NCI-H146 (cell line): Measurements from ENCODE around the gene SIT1.
"Not testable (repeated sequence)": the region's sequence is repeated elsewhere in the genome, so short reads cannot be mapped to it uniquely, and the experiment has no call there.

Experiments used
- DNase-seq: peaks from one replicate; lab custom pipeline; 2025; lab: John Stamatoyannopoulos, UW

Gene SIT1

DNA sequence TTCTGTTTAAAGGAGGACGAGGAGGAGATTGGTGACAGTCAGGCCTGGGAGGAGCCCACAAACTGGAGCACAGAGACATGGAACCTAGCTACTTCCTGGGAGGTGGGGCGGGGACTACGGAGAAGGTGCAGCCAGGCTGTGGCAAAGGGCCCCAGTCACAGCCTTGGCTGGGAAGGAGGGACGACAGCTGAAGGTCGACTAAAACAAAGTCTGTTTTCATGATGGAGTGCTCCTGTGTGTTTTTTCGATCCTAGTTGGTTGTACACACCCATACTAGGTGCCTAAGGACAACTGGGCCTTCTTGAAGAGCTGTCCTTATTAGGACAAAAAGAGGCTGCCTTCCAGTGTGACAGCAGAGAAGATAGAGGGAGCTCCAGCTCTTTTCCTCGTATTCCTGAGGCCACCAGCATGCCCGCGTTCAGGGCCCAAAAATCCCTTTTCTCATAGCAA is 10.3 kb upstream of the SIT1 start:
- no peak for DNase-seq

DNA sequence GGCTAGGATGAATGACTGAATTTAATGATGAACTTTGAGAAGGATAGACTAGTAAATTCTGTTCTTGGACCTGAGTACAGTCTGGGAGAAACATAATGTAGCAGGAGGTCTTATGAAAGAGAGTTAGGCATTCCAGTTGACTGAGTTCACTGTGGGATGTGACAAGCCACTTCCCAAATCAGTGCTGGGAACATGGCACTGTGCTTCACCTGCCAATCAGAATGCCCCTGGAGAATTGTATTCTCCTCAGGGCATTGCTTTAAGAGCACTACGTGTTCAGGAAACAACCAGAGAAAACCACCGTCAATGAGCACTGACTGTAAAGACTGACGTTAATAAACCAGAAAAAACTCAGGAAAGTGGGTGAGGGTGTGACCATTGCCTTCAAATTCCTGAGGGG is 8.6 kb upstream of the SIT1 start:
- no peak for DNase-seq

DNA sequence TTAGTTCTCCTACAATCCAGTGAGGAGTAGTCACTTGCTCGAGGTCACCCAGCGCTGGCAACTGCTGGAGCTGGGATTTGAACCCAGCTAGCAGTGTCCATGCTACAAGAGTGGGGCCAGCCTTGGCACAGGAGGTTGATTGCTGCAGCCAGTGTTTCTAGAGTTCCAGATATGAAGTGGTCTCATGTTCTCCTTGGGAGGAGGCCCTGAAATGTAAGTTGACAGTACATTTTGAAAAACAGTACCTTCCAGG is 8.2 kb upstream of the SIT1 start:
- DNase-seq, result no peak

DNA sequence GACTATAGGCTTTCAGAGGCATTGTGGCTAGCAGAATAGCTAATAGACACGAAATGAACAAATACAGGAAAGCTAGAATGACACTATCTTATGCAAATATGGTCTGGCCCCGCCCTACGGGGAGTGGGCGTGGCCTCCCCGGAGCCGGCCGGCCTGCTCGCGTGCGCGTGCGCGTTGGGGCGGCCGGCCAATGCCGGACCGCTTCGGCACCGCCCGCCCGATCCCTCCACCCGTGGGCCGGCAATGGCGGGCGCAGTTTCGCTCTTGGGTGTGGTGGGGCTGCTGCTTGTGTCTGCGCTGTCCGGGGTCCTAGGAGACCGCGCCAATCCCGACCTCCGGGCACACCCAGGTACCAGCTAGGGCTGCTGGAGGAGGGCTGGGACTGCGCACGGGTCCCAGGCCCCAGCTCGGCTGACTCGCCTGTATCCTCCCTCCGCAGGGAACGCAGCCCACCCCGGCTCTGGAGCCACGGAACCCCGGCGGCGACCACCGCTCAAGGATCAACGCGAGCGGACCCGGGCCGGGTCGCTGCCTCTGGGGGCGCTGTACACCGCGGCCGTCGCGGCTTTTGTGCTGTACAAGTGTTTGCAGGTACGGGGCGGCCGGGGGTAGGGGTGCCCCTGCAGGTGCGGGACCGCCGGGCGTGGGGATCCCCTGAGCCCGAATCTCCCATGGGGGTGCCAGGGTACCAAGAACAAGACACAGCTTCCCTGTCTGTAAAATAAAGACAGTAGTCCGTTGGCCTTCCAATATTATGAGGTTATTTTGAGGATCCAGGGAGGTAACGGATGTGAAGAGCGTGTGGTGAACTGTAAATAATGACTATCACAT is 7.6 kb upstream of the SIT1 start, which contains the start of gene CCDC107:
Gene CCDC107, plus strand, starts transcription at position 156 of the 831 bp plus-strand sequence. Its CDS starts 88 bp downstream, at position 244.
- peak; percentile 89 for DNase-seq

DNA sequence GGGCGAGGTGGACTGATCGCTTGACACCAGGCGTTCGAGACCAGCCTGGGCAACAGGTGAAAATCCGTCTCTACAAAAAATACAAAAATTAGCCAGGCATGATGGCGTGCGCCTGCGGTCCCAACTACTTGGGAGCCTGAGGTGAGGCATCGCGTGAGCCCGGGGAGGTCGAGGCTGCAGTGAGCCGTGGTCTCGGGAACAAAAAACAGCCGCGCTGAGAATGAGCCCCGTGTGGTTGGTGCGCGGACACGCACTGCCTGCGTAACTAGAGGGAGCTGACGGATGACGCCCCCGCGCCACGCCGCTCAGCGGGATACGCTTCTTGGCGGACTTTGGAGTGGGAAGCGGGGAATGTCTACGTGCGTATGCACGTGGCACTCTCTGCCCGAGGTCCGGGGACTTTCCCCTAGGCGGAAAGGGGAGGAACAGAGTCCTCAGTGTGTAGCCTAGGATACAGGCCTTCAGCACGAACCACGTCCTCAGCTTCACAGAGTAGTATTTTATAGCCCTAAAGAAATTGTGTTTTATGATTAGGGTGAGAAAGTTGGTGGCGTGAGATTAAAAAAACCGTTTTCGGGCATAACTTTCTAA is 6.9 kb upstream of the SIT1 start, which contains the start of gene RMRP:
Gene RMRP, minus strand, starts transcription at position 474 of the 591 bp plus-strand sequence.
- peak; percentile 99 for DNase-seq

DNA sequence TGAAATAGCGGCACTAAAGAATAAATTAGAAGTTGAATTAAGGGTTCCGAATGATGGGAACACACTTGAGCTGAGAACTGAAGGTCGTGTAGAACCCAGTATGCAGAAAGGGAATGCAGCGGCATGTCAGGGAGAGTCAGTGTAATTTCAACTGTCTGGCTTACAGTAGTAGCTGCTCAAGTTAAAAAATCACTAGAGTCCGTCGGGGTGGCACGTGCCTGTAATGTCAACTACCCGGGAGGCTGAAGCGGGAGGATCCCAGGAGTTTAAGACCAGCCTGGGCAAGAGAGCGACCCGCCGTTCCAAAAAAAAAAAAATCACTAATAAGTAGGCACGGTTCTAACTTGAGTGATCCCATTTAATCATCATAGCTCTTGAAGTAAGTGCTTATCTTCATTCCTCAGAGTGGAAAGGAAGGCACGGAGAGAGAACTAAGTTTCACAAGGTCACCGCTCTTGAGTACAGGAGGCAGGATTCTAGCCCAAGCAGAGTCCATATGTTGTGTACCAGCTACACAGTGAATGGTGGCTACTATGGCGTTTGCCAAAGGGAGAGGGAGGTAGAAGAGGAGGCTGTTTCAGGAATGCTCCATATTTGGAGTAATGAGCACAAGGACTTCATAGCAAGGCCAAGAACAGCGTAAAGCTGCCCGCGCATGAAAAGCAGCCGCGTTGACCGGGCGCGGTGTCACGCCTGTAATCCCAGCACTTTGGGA is 6.3 kb upstream of the SIT1 start:
- peak; percentile 64 for DNase-seq

DNA sequence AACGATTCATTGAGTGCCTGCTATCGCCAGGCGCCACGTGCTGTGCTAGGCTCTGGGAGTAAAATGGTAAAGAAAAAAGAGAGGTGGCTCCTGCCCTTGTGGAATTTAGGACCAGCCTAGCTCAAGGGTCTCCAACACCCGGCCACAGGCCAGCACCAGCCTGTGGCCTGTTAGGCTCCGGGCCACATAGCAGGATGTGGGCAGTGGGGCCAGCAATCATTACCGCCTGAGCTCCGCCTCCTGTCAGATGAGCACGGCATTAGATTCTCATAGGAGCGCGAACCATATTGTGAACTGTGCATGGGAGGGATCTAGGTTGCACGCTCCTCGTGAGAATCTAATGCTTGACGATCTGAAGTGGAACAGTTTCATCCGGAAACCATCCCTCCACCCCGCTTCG is 5.6 kb upstream of the SIT1 start:
- DNase-seq, result peak; percentile 30

DNA sequence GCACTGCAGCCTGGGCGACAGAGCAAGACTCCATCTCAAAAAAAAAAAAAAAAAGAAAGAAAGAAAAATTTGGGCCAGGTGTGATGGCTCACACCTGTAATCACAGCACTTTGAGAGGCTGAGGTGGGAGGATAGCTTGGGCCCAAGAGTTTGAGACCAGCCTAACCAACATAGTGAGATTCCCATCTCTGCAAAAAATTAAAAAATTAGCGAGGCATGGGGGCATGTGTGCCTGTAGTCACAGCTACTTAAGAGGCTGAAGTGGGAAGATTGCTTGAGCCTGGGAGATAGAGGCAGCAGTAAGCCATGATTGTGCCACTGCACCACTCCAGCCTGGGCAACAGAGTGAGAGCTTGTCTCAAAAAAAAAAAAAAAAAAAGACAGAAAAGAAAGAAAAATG is 2.9 kb upstream of the SIT1 start:
- DNase-seq, result no peak

DNA sequence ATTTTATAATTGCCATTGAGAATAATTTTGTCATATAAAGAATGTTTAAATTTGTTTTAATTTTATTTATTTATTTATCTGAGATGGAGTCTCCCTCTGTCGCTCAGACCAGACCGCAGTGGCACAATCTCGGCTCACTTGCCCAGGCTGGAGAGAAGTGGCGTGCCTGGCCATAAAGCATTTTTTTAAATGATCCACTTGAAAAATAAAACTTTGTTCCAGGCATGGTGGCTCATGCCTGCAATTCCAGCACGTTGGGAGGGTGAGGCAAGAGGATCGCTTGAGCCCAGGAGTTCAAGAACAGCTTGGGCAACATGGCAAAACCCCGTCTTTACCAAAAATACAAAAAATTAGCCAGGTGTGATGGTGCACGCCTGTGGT is 2.1 kb upstream of the SIT1 start:
- DNase-seq, result no peak

DNA sequence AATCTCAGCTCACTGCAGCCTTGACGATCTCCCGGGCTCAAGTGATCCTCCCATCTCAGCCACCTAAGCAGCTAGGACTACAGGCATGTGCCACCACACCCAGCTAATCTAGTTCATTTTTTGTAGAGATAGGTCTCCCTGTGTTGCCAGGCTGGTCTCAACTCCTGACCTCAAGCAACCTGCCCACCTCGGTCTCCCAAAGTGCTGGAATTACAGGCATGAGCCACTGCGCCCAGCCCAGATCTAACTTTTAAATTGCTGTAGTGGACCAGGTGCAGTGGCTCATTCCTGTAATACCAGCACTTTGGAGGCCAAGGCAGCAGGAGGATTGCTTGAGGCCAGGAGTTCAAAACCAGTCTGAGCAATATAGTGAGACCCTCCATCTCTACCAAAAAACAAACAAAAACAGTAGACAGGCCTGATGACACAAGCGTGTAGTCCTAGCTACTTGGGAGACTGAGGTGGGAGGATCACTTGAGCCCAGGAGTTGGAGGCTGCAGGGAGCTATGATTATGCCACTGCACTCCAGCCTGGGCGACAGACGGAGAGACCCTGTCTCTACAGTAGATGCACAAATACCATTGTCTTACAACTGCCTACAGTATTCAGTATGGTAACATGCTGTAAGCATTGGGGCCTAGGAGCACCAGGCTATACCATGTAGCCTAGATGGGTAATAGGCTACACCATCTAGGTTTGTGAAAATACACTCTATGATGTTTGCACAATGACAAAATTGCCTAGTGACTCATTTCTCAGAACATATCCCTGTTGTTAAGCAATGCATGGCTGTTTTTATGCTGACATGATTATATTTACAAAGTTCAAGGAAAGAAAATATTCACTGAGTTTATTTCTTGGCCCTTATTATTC is 1.5 kb upstream of the SIT1 start:
- DNase-seq, result no peak

DNA sequence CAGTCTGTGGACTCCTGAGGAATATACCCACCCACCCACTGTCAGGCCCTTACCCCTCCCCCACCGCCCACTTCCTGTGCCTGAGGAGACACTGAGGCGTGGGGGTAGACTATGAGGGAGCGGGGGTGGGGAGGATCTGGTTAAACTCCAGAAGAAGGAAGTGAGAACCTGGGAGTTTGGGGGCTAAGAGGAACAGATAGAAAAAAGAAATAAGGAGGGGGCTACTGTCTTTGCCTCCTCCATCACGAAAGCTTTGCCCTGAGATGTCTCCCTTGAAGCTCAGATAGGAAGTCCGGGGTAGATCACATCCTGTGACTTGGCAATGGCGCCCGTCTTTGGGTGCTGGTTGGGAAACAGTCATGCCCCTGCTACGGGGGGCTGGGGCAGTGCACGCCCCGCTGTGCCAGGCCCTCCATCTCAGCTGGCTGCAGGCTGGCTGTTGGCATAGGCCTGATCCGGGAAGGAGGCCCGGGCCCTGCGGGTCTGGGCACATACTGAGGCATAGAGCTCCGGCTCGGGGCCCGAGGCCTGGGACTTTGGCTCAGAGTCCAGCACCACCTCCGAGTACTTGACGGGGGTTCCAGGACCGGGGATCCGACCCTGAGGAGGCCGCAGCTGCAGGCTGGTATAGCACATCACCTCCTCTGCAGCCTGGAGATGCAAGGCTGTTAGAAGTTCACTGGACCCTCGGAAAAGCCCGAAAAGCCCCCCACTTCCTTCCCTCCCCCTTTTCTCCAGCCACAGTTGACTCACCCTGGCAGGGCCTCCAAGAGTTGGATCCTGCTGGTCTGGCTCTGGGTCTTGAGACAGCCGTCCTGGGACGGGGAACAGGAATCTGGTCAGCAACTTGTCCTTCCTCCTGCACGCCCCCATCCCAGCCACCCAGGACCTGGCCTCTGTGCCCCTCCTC is 1.0 kb downstream of the SIT1 start:
- DNase-seq, result no peak

DNA sequence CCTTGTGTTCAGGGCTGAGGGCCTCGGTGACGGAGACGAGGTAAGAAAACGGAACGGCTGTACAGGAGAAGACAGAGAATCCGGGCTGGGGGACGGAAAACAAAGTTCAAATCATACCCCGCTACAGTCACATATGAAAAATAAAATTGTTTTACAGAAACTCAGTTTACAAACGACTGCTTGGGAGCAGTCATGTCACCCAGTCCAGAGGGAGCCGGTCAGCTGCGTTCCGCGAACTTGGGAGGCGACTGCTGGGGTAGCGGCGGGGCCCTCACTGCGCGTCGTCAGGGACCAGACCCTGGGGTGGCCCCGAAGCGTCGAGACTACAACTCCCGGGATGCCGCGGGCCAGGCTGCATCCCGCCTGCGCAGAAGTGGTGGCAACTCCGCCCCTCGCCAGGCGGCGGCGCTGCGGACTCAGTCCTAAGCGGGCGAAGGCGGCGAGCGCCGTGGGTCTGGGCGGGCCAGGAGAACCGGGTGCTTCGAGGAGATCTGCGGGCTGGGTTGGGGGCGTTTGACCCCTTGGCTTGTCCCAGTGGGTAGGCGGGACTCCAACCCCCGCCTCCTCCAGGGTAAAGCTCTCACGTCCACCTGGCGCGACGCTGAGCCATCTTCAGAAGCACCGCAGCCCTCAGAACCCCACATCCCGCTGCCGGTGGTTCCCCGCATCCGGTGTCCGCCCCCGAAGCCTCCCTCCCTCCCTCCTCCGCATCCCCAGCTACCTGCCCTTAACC is 4.0 kb downstream of the SIT1 start:
- peak; percentile 92 for DNase-seq

DNA sequence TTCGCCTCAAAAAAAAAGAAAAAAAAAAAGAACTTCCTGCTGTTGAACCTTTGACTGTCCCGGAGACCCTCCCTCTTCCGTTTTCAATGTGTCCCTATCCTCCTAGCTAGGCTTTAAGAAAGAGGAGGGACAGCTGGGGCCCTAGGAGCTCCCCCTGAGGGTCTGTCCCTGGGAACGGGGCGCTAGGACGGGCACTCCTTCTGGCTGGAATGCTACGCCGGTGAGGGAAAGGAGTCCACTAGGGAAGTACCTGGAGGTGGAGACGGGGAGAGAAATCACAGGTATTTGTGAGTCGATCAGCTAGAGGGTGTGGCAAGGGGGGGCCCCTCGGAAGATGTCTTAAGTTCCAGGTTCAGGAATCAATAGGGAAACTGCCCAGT is 4.6 kb downstream of the SIT1 start:
- DNase-seq, result peak; percentile 80

DNA sequence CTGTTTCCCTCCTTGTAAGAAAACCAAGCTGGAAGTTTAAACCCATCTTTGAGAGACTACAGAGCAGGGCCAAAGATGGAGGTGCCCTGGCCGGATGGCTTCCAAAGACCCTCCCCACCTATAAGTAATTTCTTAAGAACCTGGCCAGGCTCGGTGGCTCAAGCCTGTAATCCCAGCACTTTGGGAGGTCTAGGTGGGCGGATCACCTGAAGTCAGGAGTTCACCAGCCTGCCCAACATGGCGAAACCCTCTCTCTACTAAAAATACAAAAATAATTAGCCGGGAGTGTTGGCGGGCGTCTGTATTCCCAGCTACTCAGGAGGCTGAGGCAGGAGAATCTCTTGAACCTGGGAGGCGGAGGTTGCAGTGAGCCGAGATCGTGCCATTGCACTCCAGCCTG is 5.0 kb downstream of the SIT1 start:
- DNase-seq, result not testable (repeated sequence)

DNA sequence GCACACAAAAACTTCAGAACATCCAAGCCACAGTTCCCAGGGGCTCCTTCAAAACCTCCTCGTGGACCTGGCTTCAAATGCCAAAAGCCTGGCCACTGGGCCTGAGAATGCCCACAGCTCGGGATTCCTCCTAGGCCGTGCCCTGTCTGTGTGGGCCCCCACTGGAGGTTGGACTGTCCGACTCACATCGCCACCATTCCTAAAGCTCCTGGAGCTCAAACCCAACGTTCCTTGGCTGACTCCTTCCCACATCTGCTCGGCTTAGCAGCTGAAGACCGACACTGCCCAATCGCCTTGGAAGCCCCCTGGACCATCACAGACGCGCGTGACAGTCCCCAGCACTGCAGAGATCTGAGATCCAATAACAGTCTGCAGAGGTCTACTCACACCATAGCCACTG is 7.7 kb downstream of the SIT1 start:
- DNase-seq, result no peak

DNA sequence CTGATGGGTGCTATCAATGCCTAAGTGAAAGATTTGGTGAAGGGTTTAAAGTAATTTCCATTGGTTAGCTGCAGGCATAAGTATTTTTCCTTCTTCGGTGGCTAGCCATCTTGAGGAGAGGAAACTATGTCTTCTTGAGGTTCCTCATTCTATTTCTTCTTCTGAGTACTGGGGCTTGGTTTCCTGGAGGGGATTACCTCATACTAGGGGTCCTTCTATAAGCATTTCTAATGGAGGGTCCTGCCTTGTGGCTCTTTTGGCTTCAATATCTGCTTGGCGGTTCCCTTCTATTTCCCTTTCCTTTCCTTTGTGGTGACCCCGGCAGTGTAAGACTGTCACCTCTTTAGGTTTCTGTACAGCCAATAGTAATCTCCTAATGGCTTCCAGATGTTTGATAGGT is 9.3 kb downstream of the SIT1 start:
- not testable (repeated sequence) for DNase-seq

DNA sequence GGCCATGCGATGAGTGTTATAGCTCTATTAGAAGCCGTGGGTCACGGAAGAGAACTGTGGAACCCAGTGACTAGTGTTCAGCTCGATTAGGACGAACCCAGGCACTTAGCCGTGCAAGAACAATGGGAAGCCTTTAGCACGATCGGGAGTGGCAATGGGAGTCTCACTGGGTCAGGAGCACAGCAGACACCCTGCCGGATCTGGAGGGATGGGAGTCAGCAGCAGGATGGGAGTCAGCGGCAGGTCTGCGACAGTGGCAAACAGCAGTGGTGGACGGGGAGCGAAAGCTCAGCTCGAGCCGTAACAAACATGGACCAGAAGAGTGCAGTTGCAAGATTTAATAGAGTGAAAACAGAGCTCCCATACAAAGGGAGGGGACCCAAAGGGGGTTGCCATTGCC is 10.3 kb downstream of the SIT1 start:
- DNase-seq, result not testable (repeated sequence)

DNA sequence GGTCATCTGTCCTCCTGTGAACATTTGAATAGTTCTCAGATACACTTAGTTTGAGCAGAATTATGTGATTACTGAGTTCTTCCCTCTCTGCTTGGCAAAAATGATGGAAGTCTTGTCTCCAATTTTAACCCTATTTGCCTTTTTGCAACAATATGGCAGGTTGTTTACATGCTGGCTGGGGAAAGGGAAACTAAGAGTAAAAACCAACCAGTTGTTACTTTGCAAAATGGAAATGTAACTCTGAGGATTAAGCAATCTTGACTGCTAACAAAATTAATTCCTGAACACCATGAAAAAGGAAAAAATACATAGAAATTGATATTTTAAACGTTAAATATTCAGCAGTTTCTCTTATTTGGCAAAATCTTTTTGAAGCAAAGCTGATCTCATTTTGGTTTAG is 11.1 kb downstream of the SIT1 start:
- DNase-seq, result no peak

DNA sequence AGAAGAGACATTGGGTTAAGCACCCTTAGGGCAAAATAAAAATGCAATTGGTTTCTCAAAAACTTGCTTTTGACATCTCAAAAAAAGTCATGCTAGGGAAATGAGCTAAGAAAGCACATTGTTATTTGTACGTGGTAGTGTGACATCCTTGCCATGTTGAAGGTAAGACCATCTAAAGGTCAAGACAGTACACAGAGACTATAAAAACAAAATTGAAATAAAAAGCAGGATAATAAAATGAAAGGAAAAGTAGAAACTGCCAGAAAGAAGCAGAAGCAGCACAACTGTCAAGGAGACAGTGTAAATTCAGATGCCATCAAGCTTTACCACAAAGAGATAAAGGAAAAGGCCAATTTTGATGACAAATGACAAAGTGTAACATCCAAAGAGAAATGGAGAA is 11.5 kb downstream of the SIT1 start:
- DNase-seq, result not testable (repeated sequence)

DNA sequence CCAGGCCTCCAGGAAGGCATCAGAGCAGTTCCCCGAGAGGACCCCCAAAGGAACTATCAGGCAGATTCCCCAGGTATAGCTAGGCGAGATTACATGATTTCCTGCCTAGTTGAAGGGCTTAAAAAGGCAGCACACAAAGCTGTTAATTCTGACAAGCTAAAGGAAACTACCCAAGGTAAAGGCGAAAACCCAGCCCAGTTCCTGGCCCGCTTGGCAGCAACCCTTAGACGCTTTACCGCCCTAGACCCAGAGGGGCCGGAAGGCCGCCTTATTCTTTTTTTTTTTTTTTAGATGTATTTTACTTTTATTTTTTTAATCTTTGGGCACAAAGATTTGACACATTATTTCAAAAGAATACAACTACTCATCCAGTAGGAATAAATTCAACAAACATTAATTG is 12.0 kb downstream of the SIT1 start:
- DNase-seq, result not testable (repeated sequence)
